ENCODE results near the gene LY6G6F.

LY6G6F gene

GRCh38 chr6:31689249-31690110 lies 17.2 kb upstream of the LY6G6F start:
- H3K27ac ChIP-seq = no peak overlapping the region
- DNase-seq (ENCODE audit: low spot score) = no peak
- no peak for TF ChIP-seq CTCF (IDR thresholded peaks at IDR 0.05)
- no peak overlapping the region for H3K4me3 ChIP-seq

- Histone ChIP-seq H3K27ac (no peak overlapping the region), H3K4me3 (no peak overlapping the region)
- no peak for TF ChIP-seq CTCF (IDR thresholded peaks at IDR 0.05)
- DNase-seq (ENCODE audit: low spot score) = no peak
These were observed 16.2 kb upstream of the LY6G6F start for GRCh38 chr6:31690231-31691077.

- TF ChIP-seq CTCF (IDR thresholded peaks at IDR 0.05) = no peak
- no peak overlapping the region for H3K4me3 ChIP-seq
- no peak for DNase-seq (ENCODE audit: low spot score)
- no peak overlapping the region for H3K27ac ChIP-seq
These were observed 15.6 kb upstream of the LY6G6F start for GRCh38 chr6:31691078-31691463.

- Histone ChIP-seq H3K27ac (no peak overlapping the region), H3K4me3 (no peak overlapping the region)
- no peak for TF ChIP-seq CTCF (IDR thresholded peaks at IDR 0.05)
- DNase-seq (ENCODE audit: low spot score) = no peak
These were observed 15.0 kb upstream of the LY6G6F start for GRCh38 chr6:31691564-31692108.

- no peak for DNase-seq (ENCODE audit: low spot score)
- no peak for TF ChIP-seq CTCF (IDR thresholded peaks at IDR 0.05)
- Histone ChIP-seq H3K27ac (no peak overlapping the region), H3K4me3 (no peak overlapping the region)
These were observed 14.3 kb upstream of the LY6G6F start for GRCh38 chr6:31692353-31692752.

- Histone ChIP-seq H3K4me3 (no peak overlapping the region), H3K27ac (no peak overlapping the region)
- DNase-seq (ENCODE audit: low spot score) = no peak
- no peak for TF ChIP-seq CTCF (IDR thresholded peaks at IDR 0.05)
These were observed 13.8 kb upstream of the LY6G6F start for GRCh38 chr6:31692886-31693285.

Data from coronary artery (tissue), 2 donors.